HL-60 (cell line): ENCODE measurements around the gene POLR1G.
A peak's percentile ranks its signal among the peaks of the same experiment; 100 is the strongest.

ENCODE experiments used
- DNase-seq, 2 experiments: peaks; one replicate each; pipeline ENCODE4 v3.0.0-alpha.2; 2010 to 2020; ENCODE audit warnings: low read depth in 1 of 2, low spot score in 1 of 2
- H3K27ac ChIP-seq: fragments of 250-450 bp; sonication (Bioruptor Pico); replicated peaks from 2 replicates; pipeline ENCODE4 v1.5.1; 2020; ENCODE audit warnings: mild to moderate bottlenecking, moderate library complexity
- H3K27me3 ChIP-seq: fragments of 250-450 bp; sonication (Bioruptor Pico); 2 replicates; pipeline ENCODE4 v1.5.1; 2021; ENCODE audit warnings: mild to moderate bottlenecking, moderate library complexity; ENCODE audit not compliant: insufficient read depth, poor library complexity, severe bottlenecking
- H3K4me3 ChIP-seq: replicated peaks from 2 replicates; pipeline ENCODE4 v1.5.1; 2011; ENCODE audit warnings: mild to moderate bottlenecking, control low read depth, low read length; ENCODE audit not compliant: insufficient read depth
- GABPA ChIP-seq: IDR thresholded peaks from 2 replicates; pipeline ENCODE4 v1.6.1; 2012; ENCODE audit warnings: low read depth
- POLR2AphosphoS5 ChIP-seq: IDR thresholded peaks from 2 replicates; pipeline ENCODE4 v1.6.1; 2012; ENCODE audit warnings: low read depth
- REST ChIP-seq: IDR thresholded peaks from 2 replicates; pipeline ENCODE4 v1.6.1; 2012; ENCODE audit warnings: low read depth; ENCODE audit not compliant: insufficient replicate concordance
- SPI1 ChIP-seq: IDR thresholded peaks from 2 replicates; pipeline ENCODE4 v1.6.1; 2012; ENCODE audit warnings: low read depth, mild to moderate bottlenecking, borderline replicate concordance
- TF ChIP-seq, protein P1 (sequence below): IDR thresholded peaks from one replicate; pipeline ENCODE4 v1.5.1; 2011; ENCODE audit warnings: low read length, control low read depth, inconsistent platforms; ENCODE audit not compliant: insufficient read depth

POLR1G gene

GRCh38 chr19:45448887-45449299 is 42.4 kb downstream of the POLR1G start:
- TF ChIP-seq SPI1 (no peak), POLR2AphosphoS5 (no peak), REST (no peak), GABPA (no peak)
- TF ChIP-seq, protein P1, sequence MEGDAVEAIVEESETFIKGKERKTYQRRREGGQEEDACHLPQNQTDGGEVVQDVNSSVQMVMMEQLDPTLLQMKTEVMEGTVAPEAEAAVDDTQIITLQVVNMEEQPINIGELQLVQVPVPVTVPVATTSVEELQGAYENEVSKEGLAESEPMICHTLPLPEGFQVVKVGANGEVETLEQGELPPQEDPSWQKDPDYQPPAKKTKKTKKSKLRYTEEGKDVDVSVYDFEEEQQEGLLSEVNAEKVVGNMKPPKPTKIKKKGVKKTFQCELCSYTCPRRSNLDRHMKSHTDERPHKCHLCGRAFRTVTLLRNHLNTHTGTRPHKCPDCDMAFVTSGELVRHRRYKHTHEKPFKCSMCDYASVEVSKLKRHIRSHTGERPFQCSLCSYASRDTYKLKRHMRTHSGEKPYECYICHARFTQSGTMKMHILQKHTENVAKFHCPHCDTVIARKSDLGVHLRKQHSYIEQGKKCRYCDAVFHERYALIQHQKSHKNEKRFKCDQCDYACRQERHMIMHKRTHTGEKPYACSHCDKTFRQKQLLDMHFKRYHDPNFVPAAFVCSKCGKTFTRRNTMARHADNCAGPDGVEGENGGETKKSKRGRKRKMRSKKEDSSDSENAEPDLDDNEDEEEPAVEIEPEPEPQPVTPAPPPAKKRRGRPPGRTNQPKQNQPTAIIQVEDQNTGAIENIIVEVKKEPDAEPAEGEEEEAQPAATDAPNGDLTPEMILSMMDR: no peak
- no peak overlapping the region for H3K4me3 ChIP-seq

DNA sequence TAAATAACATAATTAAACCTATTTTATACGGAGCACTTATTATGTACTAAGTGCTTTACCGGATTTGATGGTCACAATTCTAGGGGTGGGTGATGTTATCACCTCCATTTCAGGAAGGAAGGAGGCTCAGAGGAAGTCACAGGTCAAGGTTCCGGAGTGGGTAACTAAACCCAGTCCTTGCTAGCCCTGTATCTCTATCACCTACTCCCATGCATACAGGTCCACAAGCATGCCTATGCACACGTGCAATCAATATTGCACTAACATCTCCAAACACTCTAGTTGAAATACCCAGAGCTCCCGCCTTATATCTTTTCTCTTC is 43.5 kb downstream of the POLR1G start:
- Histone ChIP-seq H3K4me3 (peak overlapping the region; percentile 38; the same call in 1 of the 2 replicates), H3K27me3 (no peaks in the 10 kb centered on the region), H3K27ac (peak overlapping the region; percentile 96)
- peak in 1 of 2 experiments; percentile 75 for DNase-seq
- TF ChIP-seq SPI1: no peak
- TF ChIP-seq, protein P1: no peak
- no peak for TF ChIP-seq GABPA
- no peak for TF ChIP-seq REST
- TF ChIP-seq POLR2AphosphoS5: no peak

More at GRCh38 chr19:45448887-45449299, 42.4 kb downstream of the POLR1G start:
- no peak overlapping the region for H3K27ac ChIP-seq
- H3K27me3 ChIP-seq: no peaks in the 10 kb centered on the region
- no peak for DNase-seq

- Histone ChIP-seq H3K27ac (peak overlapping the region; percentile 85), H3K27me3 (no peaks in the 10 kb centered on the region), H3K4me3 (peak overlapping the region; percentile 53)
- DNase-seq: peak in 1 of 2 experiments; percentile 19
- TF ChIP-seq, protein P1: no peak
- TF ChIP-seq SPI1 (no peak), REST (no peak), GABPA (no peak), POLR2AphosphoS5 (no peak)
Measured at GRCh38 chr19:45451131-45451849, 44.8 kb downstream of the POLR1G start.
